Measurements from ENCODE around the gene TUT1. TPM values are rescaled to one million over a fixed set of nuclear protein-coding genes. Genes with fewer than 3 reads are reported as not detected.
A peak's percentile ranks its signal among the peaks of the same experiment; 100 is the strongest.

Gene TUT1
- total and polyA plus RNA-seq, 4 donors: 5.6 to 15.8 (median 13.7) TPM

DNA sequence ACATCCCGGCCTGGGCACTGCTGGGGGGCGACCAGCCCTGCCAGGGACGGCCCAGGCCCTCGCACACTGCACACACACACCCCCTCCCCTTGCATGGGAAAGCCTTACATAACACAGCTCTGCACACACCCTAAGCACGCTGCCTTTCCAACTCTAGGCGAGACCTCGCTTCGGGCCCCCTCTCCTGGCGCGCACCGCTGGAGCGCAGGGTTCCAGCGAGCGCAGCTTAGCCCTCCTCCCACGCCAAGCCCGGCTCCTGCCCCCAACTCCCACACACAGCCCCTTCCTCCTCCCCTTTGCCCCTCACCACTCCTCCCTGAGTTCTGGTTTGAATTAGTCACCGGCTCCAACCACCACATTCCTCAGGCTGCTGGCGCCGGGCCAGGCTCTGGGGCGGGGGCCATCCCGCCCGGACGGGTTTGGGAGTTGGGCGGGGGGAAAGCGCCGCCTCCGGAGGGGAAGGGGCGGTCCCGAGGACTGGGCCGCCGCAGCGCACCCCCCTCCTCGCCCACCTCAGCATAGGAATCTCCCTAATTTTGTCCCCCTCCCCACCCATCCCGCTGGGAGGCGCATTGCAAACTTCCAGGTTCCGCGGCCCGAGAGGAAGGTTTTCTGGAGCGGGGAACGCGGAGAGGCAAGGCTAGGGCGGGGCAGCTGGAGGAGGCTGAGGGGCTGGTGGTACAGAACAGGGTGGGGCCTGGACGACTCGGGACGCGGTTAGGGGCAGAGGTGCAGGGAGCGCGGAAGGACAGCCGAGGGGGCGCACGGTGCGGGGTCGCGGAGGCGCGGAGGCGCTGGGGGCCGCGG is 45.7 kb downstream of the TUT1 start:
- under 1% methylated on average over 59 of the region's 59 CpGs for WGBS
- peak; percentile 67 for DNase-seq (ENCODE audit: low spot score)
- TF ChIP-seq SP1 (IDR thresholded peaks at IDR 0.05) (peak; percentile 7), YY1 (IDR thresholded peaks at IDR 0.05) (no peak), RAD21 (IDR thresholded peaks at IDR 0.05) (peak; percentile 21 to 30)
- TF ChIP-seq, protein P1, sequence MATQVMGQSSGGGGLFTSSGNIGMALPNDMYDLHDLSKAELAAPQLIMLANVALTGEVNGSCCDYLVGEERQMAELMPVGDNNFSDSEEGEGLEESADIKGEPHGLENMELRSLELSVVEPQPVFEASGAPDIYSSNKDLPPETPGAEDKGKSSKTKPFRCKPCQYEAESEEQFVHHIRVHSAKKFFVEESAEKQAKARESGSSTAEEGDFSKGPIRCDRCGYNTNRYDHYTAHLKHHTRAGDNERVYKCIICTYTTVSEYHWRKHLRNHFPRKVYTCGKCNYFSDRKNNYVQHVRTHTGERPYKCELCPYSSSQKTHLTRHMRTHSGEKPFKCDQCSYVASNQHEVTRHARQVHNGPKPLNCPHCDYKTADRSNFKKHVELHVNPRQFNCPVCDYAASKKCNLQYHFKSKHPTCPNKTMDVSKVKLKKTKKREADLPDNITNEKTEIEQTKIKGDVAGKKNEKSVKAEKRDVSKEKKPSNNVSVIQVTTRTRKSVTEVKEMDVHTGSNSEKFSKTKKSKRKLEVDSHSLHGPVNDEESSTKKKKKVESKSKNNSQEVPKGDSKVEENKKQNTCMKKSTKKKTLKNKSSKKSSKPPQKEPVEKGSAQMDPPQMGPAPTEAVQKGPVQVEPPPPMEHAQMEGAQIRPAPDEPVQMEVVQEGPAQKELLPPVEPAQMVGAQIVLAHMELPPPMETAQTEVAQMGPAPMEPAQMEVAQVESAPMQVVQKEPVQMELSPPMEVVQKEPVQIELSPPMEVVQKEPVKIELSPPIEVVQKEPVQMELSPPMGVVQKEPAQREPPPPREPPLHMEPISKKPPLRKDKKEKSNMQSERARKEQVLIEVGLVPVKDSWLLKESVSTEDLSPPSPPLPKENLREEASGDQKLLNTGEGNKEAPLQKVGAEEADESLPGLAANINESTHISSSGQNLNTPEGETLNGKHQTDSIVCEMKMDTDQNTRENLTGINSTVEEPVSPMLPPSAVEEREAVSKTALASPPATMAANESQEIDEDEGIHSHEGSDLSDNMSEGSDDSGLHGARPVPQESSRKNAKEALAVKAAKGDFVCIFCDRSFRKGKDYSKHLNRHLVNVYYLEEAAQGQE (IDR thresholded peaks at IDR 0.05): peak; percentile 18
- no peaks in the 10 kb centered on the region for H3K36me3 ChIP-seq (ENCODE audit: control insufficient read depth in 4 of 4, insufficient read depth in 3 of 4, low read depth in 1 of 4, low read length in 3 of 4)
- H3K27me3 ChIP-seq (ENCODE audit: control insufficient read depth in 4 of 4, insufficient read depth in 4 of 4, low read length in 3 of 4): no peaks in the 10 kb centered on the region
- H3K27ac ChIP-seq (ENCODE audit: low read depth in 1 of 2, low read length in 2 of 2): peak overlapping the region; percentile 72 to 94
- peaks cover 15 to 82% (median 68%) of the 10 kb centered on the region in 4 donors for H3K4me1 ChIP-seq (ENCODE audit: control insufficient read depth in 4 of 4, insufficient read depth in 4 of 4, low read length in 3 of 4)
- peak overlapping the region; percentile 68 to 91 (median 79) for H3K4me3 ChIP-seq (ENCODE audit: low read depth in 1 of 3, low read length in 3 of 3)
- H3K9ac ChIP-seq (ENCODE audit: low read depth in 1 of 2, low read length in 2 of 2): peak overlapping the region; percentile 50 to 66
- no peaks in the 10 kb centered on the region for H3K9me3 ChIP-seq (ENCODE audit: control insufficient read depth in 4 of 4, low read length in 3 of 4)

DNA sequence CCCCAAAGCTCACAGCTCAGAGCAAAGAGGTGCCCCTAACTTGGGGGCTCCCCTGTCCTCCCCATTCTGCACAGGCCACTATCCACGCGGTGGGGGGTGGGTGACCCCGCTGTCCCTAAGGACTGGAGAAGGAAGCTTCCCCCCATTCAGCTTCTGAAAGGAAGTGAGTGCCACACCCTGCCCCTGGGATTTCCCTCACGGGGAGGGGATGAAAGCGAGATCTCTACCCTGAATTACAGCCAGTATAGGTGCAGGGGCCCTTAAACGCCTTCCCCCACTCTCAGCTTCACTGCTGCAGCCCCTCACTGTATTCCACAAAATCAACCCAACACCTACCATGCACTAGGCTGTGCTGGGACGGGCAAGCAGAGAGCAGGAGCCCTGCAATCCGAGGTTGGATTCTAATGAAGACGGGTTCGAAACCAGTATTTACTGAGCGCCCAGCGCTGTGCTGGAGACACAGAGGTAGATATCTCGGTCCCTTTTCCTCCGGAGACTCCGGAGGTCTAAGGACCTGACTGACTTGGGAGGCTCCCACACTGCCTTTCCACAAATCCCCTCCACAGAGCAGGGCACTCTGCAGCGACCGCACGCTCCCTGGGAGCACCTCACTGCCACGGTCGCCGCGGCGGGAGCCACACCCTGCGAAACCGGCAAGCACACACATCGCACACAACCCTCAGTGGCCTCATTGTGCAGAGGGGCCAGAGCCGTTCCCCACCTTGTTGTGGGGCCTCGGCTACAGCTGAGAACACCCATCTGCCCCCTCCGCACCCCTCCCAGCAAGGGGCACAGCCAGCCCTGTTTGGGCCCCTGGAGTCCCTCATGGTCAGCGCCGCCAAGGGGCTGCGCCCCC is 46.5 kb downstream of the TUT1 start:
- no peak for TF ChIP-seq SP1 (IDR thresholded peaks at IDR 0.05)
- peak overlapping the region; percentile 50 to 66 for H3K9ac ChIP-seq (ENCODE audit: low read depth in 1 of 2, low read length in 2 of 2)
- H3K27me3 ChIP-seq (ENCODE audit: control insufficient read depth in 4 of 4, insufficient read depth in 4 of 4, low read length in 3 of 4): no peaks in the 10 kb centered on the region
- DNase-seq (ENCODE audit: low spot score): no peak
- H3K9me3 ChIP-seq (ENCODE audit: control insufficient read depth in 4 of 4, low read length in 3 of 4): no peaks in the 10 kb centered on the region
- H3K4me1 ChIP-seq (ENCODE audit: control insufficient read depth in 4 of 4, insufficient read depth in 4 of 4, low read length in 3 of 4): peaks cover 19 to 89% (median 75%) of the 10 kb centered on the region in 4 donors
- H3K4me3 ChIP-seq (ENCODE audit: low read depth in 1 of 3, low read length in 3 of 3): peak overlapping the region; percentile 68 to 91 (median 79)
- WGBS: 8% methylated on average over 32 of the region's 32 CpGs
- peak overlapping the region; percentile 72 to 94 for H3K27ac ChIP-seq (ENCODE audit: low read depth in 1 of 2, low read length in 2 of 2)
- H3K36me3 ChIP-seq (ENCODE audit: control insufficient read depth in 4 of 4, insufficient read depth in 3 of 4, low read depth in 1 of 4, low read length in 3 of 4): no peaks in the 10 kb centered on the region

DNA sequence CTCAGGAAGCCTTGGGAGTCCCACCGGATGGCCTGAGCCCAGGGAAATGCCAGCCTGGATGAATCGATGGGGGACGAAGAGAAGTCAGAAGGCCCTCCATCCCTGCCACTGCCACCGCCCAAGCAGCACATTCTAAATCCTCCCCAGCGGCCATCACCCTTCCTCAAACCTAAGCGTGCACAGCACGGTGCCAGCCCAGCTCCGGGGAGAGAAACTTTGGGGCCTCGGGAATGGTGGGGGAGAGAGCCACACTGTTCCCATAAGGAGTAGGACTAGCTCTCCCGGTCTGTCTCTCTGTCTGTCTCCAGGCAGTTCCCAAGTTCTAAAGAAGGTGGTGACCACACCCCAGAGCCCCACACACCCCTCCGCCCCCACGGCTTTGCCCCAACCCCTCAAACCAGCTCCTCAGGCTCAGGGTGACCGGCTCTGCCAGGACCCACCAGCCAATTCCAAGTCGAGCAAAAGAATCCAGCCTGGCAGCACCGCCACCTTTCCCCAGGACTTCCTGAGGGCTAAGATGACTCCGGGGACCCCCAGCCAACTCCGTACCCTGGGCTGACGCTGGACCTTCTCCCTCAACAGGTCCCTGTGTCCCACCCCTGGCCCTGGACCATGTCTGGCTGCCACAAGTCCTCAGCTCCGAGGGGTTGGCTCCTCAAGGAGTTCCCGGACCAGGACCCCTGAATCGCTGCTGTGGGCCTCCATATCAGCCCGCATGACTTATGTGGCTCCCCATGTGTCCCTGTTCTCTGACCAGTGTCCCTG is 47.5 kb downstream of the TUT1 start:
- Histone ChIP-seq H3K9ac (ENCODE audit: low read depth in 1 of 2, low read length in 2 of 2) (peak overlapping the region in 1 of 2 donors; percentile 48), H3K27me3 (ENCODE audit: control insufficient read depth in 4 of 4, insufficient read depth in 4 of 4, low read length in 3 of 4) (no peaks in the 10 kb centered on the region), H3K27ac (ENCODE audit: low read depth in 1 of 2, low read length in 2 of 2) (peak overlapping the region; percentile 72 to 94), H3K36me3 (ENCODE audit: control insufficient read depth in 4 of 4, insufficient read depth in 3 of 4, low read depth in 1 of 4, low read length in 3 of 4) (no peaks in the 10 kb centered on the region), H3K9me3 (ENCODE audit: control insufficient read depth in 4 of 4, low read length in 3 of 4) (no peaks in the 10 kb centered on the region), H3K4me1 (ENCODE audit: control insufficient read depth in 4 of 4, insufficient read depth in 4 of 4, low read length in 3 of 4) (peaks cover 23 to 89% (median 75%) of the 10 kb centered on the region in 4 donors), H3K4me3 (ENCODE audit: low read depth in 1 of 3, low read length in 3 of 3) (peak overlapping the region in 2 of 3 donors; percentile 79 to 91)
- DNase-seq (ENCODE audit: low spot score): no peak
- 67% methylated on average over 22 of the region's 22 CpGs for WGBS
- TF ChIP-seq YY1 (IDR thresholded peaks at IDR 0.05) (no peak), HNF4G (IDR thresholded peaks at IDR 0.05) (no peak), TAF1 (conservative IDR thresholded peaks at IDR 0.05) (no peak), JUND (IDR thresholded peaks at IDR 0.05) (no peak), FOXA1 (IDR thresholded peaks at IDR 0.05) (no peak), RXRA (IDR thresholded peaks at IDR 0.05) (no peak), RAD21 (IDR thresholded peaks at IDR 0.05) (no peak), HNF4A (conservative IDR thresholded peaks at IDR 0.05) (no peak), NR2F2 (IDR thresholded peaks at IDR 0.05) (no peak), GABPA (IDR thresholded peaks at IDR 0.05 in 1 of 2, conservative IDR thresholded peaks at IDR 0.05 in 1 of 2) (no peak), FOXA2 (IDR thresholded peaks at IDR 0.05) (no peak)
- TF ChIP-seq, protein P2, sequence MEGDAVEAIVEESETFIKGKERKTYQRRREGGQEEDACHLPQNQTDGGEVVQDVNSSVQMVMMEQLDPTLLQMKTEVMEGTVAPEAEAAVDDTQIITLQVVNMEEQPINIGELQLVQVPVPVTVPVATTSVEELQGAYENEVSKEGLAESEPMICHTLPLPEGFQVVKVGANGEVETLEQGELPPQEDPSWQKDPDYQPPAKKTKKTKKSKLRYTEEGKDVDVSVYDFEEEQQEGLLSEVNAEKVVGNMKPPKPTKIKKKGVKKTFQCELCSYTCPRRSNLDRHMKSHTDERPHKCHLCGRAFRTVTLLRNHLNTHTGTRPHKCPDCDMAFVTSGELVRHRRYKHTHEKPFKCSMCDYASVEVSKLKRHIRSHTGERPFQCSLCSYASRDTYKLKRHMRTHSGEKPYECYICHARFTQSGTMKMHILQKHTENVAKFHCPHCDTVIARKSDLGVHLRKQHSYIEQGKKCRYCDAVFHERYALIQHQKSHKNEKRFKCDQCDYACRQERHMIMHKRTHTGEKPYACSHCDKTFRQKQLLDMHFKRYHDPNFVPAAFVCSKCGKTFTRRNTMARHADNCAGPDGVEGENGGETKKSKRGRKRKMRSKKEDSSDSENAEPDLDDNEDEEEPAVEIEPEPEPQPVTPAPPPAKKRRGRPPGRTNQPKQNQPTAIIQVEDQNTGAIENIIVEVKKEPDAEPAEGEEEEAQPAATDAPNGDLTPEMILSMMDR (IDR thresholded peaks at IDR 0.05; ENCODE audit: low read depth, low read length, missing input control): no peak
- TF ChIP-seq, protein P3, sequence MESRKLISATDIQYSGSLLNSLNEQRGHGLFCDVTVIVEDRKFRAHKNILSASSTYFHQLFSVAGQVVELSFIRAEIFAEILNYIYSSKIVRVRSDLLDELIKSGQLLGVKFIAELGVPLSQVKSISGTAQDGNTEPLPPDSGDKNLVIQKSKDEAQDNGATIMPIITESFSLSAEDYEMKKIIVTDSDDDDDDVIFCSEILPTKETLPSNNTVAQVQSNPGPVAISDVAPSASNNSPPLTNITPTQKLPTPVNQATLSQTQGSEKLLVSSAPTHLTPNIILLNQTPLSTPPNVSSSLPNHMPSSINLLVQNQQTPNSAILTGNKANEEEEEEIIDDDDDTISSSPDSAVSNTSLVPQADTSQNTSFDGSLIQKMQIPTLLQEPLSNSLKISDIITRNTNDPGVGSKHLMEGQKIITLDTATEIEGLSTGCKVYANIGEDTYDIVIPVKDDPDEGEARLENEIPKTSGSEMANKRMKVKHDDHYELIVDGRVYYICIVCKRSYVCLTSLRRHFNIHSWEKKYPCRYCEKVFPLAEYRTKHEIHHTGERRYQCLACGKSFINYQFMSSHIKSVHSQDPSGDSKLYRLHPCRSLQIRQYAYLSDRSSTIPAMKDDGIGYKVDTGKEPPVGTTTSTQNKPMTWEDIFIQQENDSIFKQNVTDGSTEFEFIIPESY (IDR thresholded peaks at IDR 0.05): no peak

All from liver (tissue), 9 donors.